H9 (cell line): ENCODE results near the gene ZNF526. TPM values are rescaled to one million over a fixed set of nuclear protein-coding genes. Genes with fewer than 3 reads are reported as not detected.

Experiments
- DNase-seq: peaks from one replicate; pipeline ENCODE4 v3.0.0-alpha.2; 2017
- H2AFZ ChIP-seq: one replicate; pipeline ENCODE4 v1.6.1; 2013; ENCODE audit warnings: mild to moderate bottlenecking, low read length, control low read depth, moderate library complexity
- H2AK5ac ChIP-seq: 2 replicates; pipeline ENCODE4 v1.6.1; 2013; ENCODE audit warnings: low read length, control low read depth, mixed read lengths; ENCODE audit not compliant: insufficient read length
- H2BK120ac ChIP-seq: one replicate; pipeline ENCODE4 v1.6.1; 2013; ENCODE audit warnings: low read depth, mild to moderate bottlenecking, low read length, control low read depth, inconsistent platforms; ENCODE audit not compliant: poor library complexity, severe bottlenecking
- H2BK12ac ChIP-seq: 2 replicates; pipeline ENCODE4 v1.6.1; 2013; ENCODE audit warnings: low read length, control low read depth, mixed read lengths, low read depth; ENCODE audit not compliant: insufficient read length
- H2BK15ac ChIP-seq: 2 replicates; pipeline ENCODE4 v1.6.1; 2013; ENCODE audit warnings: low read depth, low read length, control low read depth
- H2BK20ac ChIP-seq: one replicate; pipeline ENCODE4 v1.6.1; 2013; ENCODE audit warnings: low read depth, mild to moderate bottlenecking, low read length, control low read depth, inconsistent platforms; ENCODE audit not compliant: poor library complexity, severe bottlenecking
- H2BK5ac ChIP-seq: 2 replicates; pipeline ENCODE4 v1.6.1; 2013; ENCODE audit warnings: low read length, control low read depth, mixed read lengths; ENCODE audit not compliant: insufficient read length
- H3K14ac ChIP-seq: 2 replicates; pipeline ENCODE4 v1.6.1; 2013; ENCODE audit warnings: low read length, control low read depth; ENCODE audit not compliant: insufficient read depth
- H3K18ac ChIP-seq: 2 replicates; pipeline ENCODE4 v1.6.1; 2013; ENCODE audit warnings: low read depth, mild to moderate bottlenecking, mixed read lengths, low read length, control low read depth; ENCODE audit not compliant: insufficient read length
- H3K23ac ChIP-seq: 2 replicates; pipeline ENCODE4 v1.6.1; 2013; ENCODE audit warnings: low read length, control low read depth, mixed read lengths, low read depth; ENCODE audit not compliant: insufficient read length
- H3K23me2 ChIP-seq: 2 replicates; pipeline ENCODE4 v1.6.1; 2013; ENCODE audit warnings: low read depth, mild to moderate bottlenecking, mixed read lengths, low read length, control low read depth; ENCODE audit not compliant: insufficient read length, poor library complexity, severe bottlenecking
- H3K27ac ChIP-seq: 2 replicates; pipeline ENCODE4 v1.5.1; 2013; ENCODE audit warnings: low read length, control low read depth, mixed read lengths, low read depth; ENCODE audit not compliant: insufficient read length
- H3K27me3 ChIP-seq: 2 replicates; pipeline ENCODE4 v1.6.1; 2013; ENCODE audit warnings: low read length, control low read depth, inconsistent platforms; ENCODE audit not compliant: insufficient read depth
- H3K4ac ChIP-seq: 2 replicates; pipeline ENCODE4 v1.6.1; 2013; ENCODE audit warnings: low read depth, mild to moderate bottlenecking, control low read depth, inconsistent platforms, low read length, moderate library complexity
- H3K4me1 ChIP-seq: 2 replicates; pipeline ENCODE4 v1.6.1; 2013; ENCODE audit warnings: low read length, control low read depth, inconsistent platforms; ENCODE audit not compliant: insufficient read depth
- H3K4me2 ChIP-seq: 2 replicates; pipeline ENCODE4 v1.6.1; 2013; ENCODE audit warnings: low read length, control low read depth, mixed read lengths; ENCODE audit not compliant: insufficient read length, insufficient read depth
- H3K56ac ChIP-seq: 2 replicates; pipeline ENCODE4 v1.6.1; 2013; ENCODE audit warnings: low read depth, mild to moderate bottlenecking, mixed read lengths, low read length, control low read depth; ENCODE audit not compliant: insufficient read length
- H3K79me1 ChIP-seq: 2 replicates; pipeline ENCODE4 v1.6.1; 2013; ENCODE audit warnings: low read depth, mild to moderate bottlenecking, moderate library complexity, low read length, control low read depth, inconsistent platforms; ENCODE audit not compliant: insufficient read depth, poor library complexity, severe bottlenecking
- H3K79me2 ChIP-seq: 2 replicates; pipeline ENCODE4 v1.6.1; 2013; ENCODE audit warnings: low read length, control low read depth, inconsistent platforms; ENCODE audit not compliant: insufficient read depth
- H3K9ac ChIP-seq: 2 replicates; pipeline ENCODE4 v1.6.1; 2013; ENCODE audit warnings: low read length, control low read depth, mixed read lengths; ENCODE audit not compliant: insufficient read length; ENCODE audit errors: extremely low read depth
- H3K9me3 ChIP-seq: one replicate; pipeline ENCODE4 v1.6.1; 2013; ENCODE audit warnings: low read depth, low read length, inconsistent platforms; ENCODE audit not compliant: control insufficient read depth
- H3T11ph ChIP-seq: one replicate; pipeline ENCODE4 v1.6.1; 2013; ENCODE audit warnings: mild to moderate bottlenecking, low read length, control low read depth, inconsistent platforms
- H4K20me1 ChIP-seq: one replicate; pipeline ENCODE4 v1.6.1; 2013; ENCODE audit not compliant: control insufficient read depth, insufficient read length, insufficient read depth
- H4K5ac ChIP-seq: 2 replicates; pipeline ENCODE4 v1.6.1; 2013; ENCODE audit warnings: low read depth, mild to moderate bottlenecking, mixed read lengths, low read length, control low read depth; ENCODE audit not compliant: insufficient read length
- H4K8ac ChIP-seq: replicated peaks from 2 replicates; pipeline ENCODE4 v1.6.1; 2013; ENCODE audit warnings: low read length, control low read depth, mixed read lengths, low read depth; ENCODE audit not compliant: insufficient read length
- H4K91ac ChIP-seq: 2 replicates; pipeline ENCODE4 v1.6.1; 2013; ENCODE audit warnings: low read depth, mild to moderate bottlenecking, moderate library complexity, mixed read lengths, low read length, control low read depth; ENCODE audit not compliant: insufficient read length
- H3K27ac Mint-ChIP-seq, 3 experiments: 2 replicates in 2 of 3; 3 replicates in 1 of 3; pipeline ENCODE4 v1.8.0; 2020 to 2021; ENCODE audit warnings: mixed read lengths in 3 of 3, mild to moderate bottlenecking in 1 of 3, moderate library complexity in 1 of 3
- H3K27me3 Mint-ChIP-seq: 2 replicates; pipeline ENCODE4 v1.8.0; 2021; ENCODE audit warnings: low read depth, mild to moderate bottlenecking, moderate library complexity, mixed read lengths
- H3K36me3 Mint-ChIP-seq, 3 experiments: 2 replicates in 2 of 3; 3 replicates in 1 of 3; pipeline ENCODE4 v1.8.0; 2020 to 2021; ENCODE audit warnings: low read depth in 3 of 3, mixed read lengths in 3 of 3; ENCODE audit not compliant: insufficient read depth in 1 of 3
- H3K4me1 Mint-ChIP-seq, 2 experiments: 2 replicates each; pipeline ENCODE4 v1.8.0; 2020; ENCODE audit warnings: mixed read lengths in 2 of 2
- H3K4me3 Mint-ChIP-seq, 2 experiments: 2 replicates in 1 of 2; 3 replicates in 1 of 2; pipeline ENCODE4 v1.8.0; 2020 to 2021; ENCODE audit warnings: mild to moderate bottlenecking in 2 of 2, mixed read lengths in 2 of 2, moderate library complexity in 1 of 2
- H3K9me3 Mint-ChIP-seq, 2 experiments: 2 replicates in 1 of 2; 3 replicates in 1 of 2; pipeline ENCODE4 v1.8.0; 2020; ENCODE audit warnings: mild to moderate bottlenecking in 2 of 2, mixed read lengths in 2 of 2, moderate library complexity in 1 of 2
- WGBS: extraction: QIAGEN DNeasy Blood & Tissue Kit; methylation state at CpG from one replicate; pipeline ENCODE4 v1.1.7; 2013; ENCODE audit warnings: missing lambda C conversion rate, low lambda C conversion rate, mixed read lengths; ENCODE audit not compliant: insufficient read length; ENCODE audit errors: extremely low coverage; 5-methylcytosine and 5-hydroxymethylcytosine counted together
- total RNA-seq: library from RNA; stranded (reverse); gene quantifications from 2 replicates; pipeline ENCODE4 v1.2.1, GENCODE V29; 2021
- TF ChIP-seq, protein P1 (sequence below): fragments of 200-600 bp; sonication (generic); conservative IDR thresholded peaks from 3 replicates; pipeline ENCODE4 v1.8.0; 2021; ENCODE audit warnings: antibody characterized with exemption, mild to moderate bottlenecking

ZNF526 gene
- total RNA-seq, 1 experiment from 2014 or later, result 20.5 TPM

DNA sequence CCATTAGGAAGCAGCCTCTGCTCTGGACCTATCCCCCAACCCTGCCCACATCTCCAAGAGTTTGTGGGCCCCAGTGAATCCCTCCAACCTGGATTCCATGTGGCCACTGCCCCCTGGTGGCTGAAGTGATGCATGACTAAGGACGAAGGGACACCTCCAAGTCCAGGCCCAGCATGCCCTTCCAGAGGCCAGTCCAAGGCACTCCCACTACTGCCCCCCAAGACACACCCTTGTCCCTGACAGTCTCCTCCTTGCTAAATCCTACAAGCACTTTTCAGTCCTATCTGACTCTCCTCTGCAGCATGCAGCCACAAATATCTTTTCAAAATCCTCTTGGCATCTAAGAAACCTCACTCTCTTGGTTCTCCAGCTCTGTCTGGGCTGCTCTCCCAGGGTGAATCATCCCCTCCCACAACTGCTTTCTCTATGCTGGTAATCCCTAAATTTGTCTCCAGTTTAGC, 35.7 kb upstream of the ZNF526 start:
- H4K8ac ChIP-seq, result no peak overlapping the region
- H3K36me3 Mint-ChIP-seq, result no peaks in the 10 kb centered on the region; a peak in 1 of 7 replicates
- WGBS, result no CpG with 5 or more reads among the region's 1 CpG
- no peak overlapping the region; a peak in 1 of 7 replicates for H3K27ac Mint-ChIP-seq
- H4K20me1 ChIP-seq, result no peaks in the 10 kb centered on the region
- H3K4me2 ChIP-seq, result no peak overlapping the region
- H3K14ac ChIP-seq, result no peak overlapping the region
- no peak overlapping the region for H2BK15ac ChIP-seq
- no peak overlapping the region for H3K4me3 Mint-ChIP-seq
- no peak overlapping the region for H4K91ac ChIP-seq
- peaks cover 19% of the 10 kb centered on the region for H3K27me3 Mint-ChIP-seq
- no peak overlapping the region for H2AFZ ChIP-seq
- no peak overlapping the region for H2BK5ac ChIP-seq
- H3T11ph ChIP-seq, result no peak overlapping the region
- peaks cover 10 to 17% of the 10 kb centered on the region in 2 experiments for H3K4me1 Mint-ChIP-seq
- H3K79me2 ChIP-seq, result no peaks in the 10 kb centered on the region; the same call in 1 of the 2 replicates
- no peak overlapping the region for H2BK12ac ChIP-seq
- H2BK20ac ChIP-seq, result no peak overlapping the region
- H3K18ac ChIP-seq, result no peak overlapping the region
- H3K27me3 ChIP-seq, result peaks cover 4% of the 10 kb centered on the region; the same call in 1 of the 2 replicates
- peak; percentile 94 for DNase-seq
- no peak overlapping the region for H3K56ac ChIP-seq
- no peak overlapping the region for H3K4ac ChIP-seq
- H3K4me1 ChIP-seq, result no peaks in the 10 kb centered on the region; the same call in 1 of the 2 replicates
- H3K9me3 ChIP-seq, result no peaks in the 10 kb centered on the region
- no peak overlapping the region for H3K9ac ChIP-seq
- H3K23me2 ChIP-seq, result no peaks in the 10 kb centered on the region
- no peak overlapping the region for H3K27ac ChIP-seq
- no peaks in the 10 kb centered on the region for H3K79me1 ChIP-seq
- H2BK120ac ChIP-seq, result no peak overlapping the region
- H3K9me3 Mint-ChIP-seq, result no peaks in the 10 kb centered on the region; a peak in 1 of 5 replicates
- TF ChIP-seq, protein P1, sequence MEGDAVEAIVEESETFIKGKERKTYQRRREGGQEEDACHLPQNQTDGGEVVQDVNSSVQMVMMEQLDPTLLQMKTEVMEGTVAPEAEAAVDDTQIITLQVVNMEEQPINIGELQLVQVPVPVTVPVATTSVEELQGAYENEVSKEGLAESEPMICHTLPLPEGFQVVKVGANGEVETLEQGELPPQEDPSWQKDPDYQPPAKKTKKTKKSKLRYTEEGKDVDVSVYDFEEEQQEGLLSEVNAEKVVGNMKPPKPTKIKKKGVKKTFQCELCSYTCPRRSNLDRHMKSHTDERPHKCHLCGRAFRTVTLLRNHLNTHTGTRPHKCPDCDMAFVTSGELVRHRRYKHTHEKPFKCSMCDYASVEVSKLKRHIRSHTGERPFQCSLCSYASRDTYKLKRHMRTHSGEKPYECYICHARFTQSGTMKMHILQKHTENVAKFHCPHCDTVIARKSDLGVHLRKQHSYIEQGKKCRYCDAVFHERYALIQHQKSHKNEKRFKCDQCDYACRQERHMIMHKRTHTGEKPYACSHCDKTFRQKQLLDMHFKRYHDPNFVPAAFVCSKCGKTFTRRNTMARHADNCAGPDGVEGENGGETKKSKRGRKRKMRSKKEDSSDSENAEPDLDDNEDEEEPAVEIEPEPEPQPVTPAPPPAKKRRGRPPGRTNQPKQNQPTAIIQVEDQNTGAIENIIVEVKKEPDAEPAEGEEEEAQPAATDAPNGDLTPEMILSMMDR, result peak; percentile 96
- H3K23ac ChIP-seq, result no peak overlapping the region
- no peak overlapping the region for H2AK5ac ChIP-seq
- no peak overlapping the region for H4K5ac ChIP-seq
